Renal cortex interstitium (tissue), 11 donors: ENCODE results near the gene SHISA9. TPM values are rescaled to one million over a fixed set of nuclear protein-coding genes. Genes with fewer than 3 reads are reported as not detected.

Source experiments
- DNase-seq, 11 donors: peaks; one replicate each; pipeline ENCODE4 v3.0.0-alpha.2; 2013; ENCODE audit warnings: low read depth in 9 of 11, low spot score in 4 of 11; ENCODE audit errors: extremely low read depth in 1 of 11
- polyA plus RNA-seq, 3 donors: library from polyadenylated mRNA; unstranded; fragments of 120-200 nt; gene quantifications; one replicate each; pipeline ENCODE4 v1.2.1, GENCODE V29; 2013; ENCODE audit not compliant: insufficient read length in 3 of 3

SHISA9 gene
- polyA plus RNA-seq, 3 donors = 3.6 to 5.9 (median 3.9) TPM

- DNase-seq = no peak
These were observed 285.4 kb downstream of the SHISA9 start for GRCh38 chr16:13186813-13187212.

- no peak for DNase-seq
These were observed 287.9 kb downstream of the SHISA9 start for GRCh38 chr16:13189250-13189649.

DNA sequence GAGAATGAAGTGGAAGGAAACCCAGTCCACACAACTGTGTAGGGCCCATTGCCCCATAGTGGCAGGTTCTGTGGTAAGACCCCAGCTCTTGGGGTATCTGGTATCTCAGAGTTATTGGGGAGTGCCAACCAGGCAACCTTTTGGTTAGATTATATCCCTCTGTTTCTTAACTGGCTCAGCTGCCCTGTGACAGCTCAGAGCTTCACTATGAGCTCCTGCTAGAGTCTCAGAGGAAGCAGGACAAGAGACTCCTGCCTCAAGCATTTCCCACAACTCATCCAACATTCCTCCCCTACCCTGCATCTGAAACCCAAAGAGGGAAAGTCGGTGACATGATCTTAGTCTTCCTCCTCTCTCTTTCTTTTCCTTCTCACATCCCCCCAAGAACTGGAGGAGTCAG lies 292.3 kb downstream of the SHISA9 start:
- DNase-seq = no peak

DNA sequence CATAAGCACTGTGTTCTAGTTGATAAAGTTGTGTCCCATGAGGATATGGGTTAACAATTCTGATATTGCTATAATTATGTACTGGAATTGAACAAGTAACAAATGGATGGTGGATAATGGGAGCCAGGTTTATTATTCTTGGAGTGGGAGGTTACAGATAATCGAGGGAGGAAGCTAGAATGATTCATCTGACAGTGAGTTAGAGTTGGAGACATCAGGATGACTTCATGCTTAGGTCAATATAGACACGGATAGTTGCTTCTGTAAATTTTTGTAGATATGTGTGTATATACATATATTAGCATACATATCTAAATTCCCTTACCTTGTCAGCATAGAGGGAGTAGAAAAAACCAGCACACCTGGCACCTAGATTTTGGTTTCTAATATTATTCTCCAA lies 293.4 kb downstream of the SHISA9 start:
- DNase-seq = no peak

- no peak for DNase-seq
These were observed 302.3 kb downstream of the SHISA9 start for GRCh38 chr16:13203725-13204124.

- no peak for DNase-seq
These were observed 304.0 kb downstream of the SHISA9 start for GRCh38 chr16:13205352-13205751.

GRCh38 chr16:13206606-13207005 lies 305.2 kb downstream of the SHISA9 start:
- no peak for DNase-seq

DNA sequence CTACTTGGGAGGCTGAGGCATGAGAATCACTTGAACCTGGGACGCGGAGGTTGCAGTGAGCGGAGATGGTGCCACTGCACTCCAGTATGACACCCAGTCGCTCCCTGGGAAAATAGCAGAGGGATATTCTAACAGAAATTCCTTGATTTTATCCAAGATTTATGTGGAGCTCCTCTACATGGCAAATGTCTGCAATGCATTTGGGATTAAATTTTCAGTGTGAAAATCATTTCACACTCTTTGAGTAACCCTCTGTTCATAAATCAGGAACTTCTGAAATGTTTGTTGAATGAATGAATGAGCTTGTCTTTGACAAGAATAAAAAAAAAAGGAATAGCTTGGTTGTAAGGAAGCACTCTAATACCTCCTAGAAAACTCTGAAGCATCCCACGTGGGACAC lies 305.8 kb downstream of the SHISA9 start:
- no peak for DNase-seq

- DNase-seq = no peak
These were observed 322.3 kb downstream of the SHISA9 start for GRCh38 chr16:13223666-13224065.

DNA sequence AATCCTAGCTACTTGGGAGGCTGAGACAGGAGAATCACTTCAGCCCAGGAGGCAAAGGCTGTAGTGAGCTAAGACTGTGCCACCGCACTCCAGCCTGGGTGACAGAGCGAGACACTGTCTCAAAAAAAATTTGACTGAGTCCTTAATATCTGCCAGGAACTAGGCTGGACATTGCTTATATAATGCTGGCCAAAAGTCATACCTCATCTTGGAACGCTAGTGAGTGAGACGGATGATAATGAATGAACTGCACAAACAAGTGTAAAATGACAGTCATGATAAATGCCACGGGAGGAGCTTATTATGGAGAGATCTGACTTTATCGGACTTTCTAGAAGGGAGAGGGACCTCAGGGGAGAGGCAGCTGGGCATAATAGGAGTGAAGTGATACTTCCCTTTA lies 327.6 kb downstream of the SHISA9 start:
- no peak for DNase-seq

GRCh38 chr16:13231365-13231764 lies 330.0 kb downstream of the SHISA9 start:
- no peak for DNase-seq

- DNase-seq = no peak
These were observed 333.6 kb downstream of the SHISA9 start for GRCh38 chr16:13234999-13235398.

DNA sequence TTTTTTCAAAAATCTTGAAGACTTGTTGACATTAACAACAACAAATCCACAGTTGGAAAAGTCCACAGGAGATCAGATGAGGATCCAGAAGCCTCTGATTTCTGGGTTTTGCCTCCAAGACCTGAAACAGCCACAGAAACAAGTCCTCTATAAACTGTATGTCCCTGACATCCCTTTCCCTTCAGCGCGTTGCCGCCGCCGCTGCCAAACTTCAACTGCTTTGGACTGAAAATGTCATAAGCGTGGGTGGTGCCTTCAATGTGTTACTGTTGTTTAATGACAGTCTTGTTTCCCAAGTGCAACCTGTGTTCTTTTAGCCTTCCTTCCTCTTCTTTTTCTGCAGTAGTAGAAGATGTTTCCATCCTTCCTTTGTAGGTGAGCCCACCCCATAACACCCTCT lies 334.9 kb downstream of the SHISA9 start:
- DNase-seq = no peak

GRCh38 chr16:13238182-13238581 lies 336.8 kb downstream of the SHISA9 start:
- DNase-seq = no peak

DNA sequence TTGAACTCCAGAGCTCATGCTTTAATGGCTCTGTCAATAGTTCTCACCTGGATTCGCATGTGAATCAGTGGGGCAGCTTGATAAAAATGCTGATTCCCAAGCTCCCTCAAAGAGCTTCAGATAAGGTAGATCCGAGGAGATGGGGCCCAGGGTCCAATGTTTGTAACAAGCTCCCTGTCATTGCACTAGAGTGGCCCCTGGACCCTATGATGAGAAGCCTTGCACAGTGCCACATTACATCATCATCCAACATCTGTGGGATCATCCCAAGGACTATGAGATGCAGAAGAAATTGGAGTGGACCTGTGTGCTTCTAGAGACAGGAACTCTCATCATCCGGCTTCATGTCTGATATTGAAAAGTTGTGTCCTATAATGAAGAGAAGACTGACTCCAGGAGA lies 340.8 kb downstream of the SHISA9 start:
- no peak for DNase-seq

DNA sequence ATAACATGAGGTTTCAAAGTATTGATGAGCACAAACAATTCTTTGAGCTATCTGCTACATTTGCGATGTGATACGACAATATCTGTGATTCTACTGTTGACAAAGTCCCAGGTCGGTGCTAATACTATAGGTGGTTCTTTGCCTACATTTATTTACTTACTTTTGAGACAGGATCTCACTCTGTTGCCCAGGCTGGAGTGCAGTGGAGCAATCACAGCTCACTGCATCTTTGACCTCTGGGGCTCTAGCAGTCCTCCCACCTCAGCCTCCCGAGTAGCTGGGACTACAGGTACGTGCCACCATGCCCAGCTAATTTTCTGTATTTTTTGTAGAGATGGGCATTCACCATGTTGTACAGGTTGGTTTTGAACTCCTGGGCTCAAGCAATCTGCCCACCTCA lies 343.4 kb downstream of the SHISA9 start:
- no peak for DNase-seq

DNA sequence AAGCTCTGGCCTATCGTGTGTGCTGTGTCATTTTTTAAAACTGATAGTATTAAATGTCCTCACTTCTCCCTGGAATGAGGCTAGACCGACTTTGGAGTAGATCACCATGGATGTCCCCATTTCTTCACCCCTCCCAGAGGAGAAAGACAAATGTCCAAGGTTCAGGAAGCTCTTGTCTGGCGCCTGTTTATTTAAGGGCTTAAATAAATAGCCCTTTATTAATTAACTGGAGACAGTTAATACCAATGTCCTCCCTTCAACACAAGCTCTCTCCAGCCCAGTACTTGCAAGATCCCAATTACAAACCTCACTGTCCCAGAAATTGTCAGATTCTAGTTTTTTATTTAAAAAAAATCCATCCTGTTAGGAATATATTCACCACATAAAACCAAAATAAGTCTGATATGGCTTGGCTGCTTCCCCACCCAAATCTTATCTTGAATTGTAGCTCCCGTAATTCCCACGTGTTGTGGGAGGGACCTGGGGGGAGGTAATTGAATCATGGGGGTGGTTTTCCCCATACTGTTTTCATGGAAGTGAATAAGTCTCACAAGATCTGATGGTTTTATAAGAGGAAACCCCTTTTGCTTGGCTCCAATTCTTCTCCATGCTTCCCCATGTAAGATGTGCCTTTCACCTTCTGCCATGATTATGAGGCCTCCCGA lies 344.4 kb downstream of the SHISA9 start:
- DNase-seq = peak in 1 of 11 donors; percentile 0

GRCh38 chr16:13254998-13255614 lies 353.7 kb downstream of the SHISA9 start:
- no peak for DNase-seq

DNA sequence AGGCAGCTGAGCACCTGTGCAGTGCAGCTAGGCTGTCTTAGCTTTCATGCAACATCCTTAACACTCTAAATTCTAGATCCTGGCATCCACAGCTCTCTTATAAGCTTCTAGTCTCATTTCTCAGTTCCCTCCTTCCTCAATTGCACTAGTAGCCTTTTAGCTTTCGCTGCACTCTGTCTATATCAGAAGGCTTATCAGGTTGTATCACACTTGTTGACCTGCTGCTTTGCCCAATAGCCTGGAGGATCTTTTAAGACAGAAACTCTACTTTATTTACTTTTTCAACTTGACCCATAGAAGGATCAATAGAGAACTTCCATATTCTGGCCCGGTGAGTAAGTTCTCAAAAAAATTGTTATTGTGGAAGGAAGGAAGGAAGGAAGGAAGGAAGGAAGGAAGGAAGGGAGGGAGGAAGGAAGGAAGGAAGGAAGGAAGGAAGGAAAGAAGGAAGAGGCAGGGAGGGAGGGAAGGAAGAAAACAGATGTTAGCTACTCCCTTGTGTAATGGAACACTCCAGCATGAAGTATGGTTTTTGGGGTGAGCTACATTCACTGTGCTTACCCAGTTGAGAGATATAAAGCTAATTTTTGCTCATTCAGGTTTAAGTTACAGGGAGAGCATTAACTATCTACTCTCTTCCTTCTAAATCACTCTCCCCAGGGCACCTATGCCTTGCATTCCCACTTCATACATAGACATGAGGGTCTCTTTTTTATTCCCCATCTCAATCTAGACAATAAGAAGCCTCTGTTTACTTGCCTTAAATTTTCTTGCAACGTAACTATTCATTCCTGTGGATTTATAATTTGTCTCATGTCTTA lies 361.1 kb downstream of the SHISA9 start:
- DNase-seq = no peak
